IMR-90 (cell line): ENCODE results near the gene COX19.

Experiments
- MXI1 ChIP-seq: IDR thresholded peaks from 2 replicates; pipeline ENCODE4 v1.6.1; 2012; ENCODE audit warnings: low read depth, mild to moderate bottlenecking, low read length, moderate library complexity, borderline replicate concordance
- TF ChIP-seq, protein P1 (sequence below): conservative IDR thresholded peaks from 2 replicates; pipeline ENCODE4 v1.5.1; 2012; ENCODE audit warnings: mild to moderate bottlenecking, low read depth, low read length, improper control_type of control experiment
- TF ChIP-seq, protein P2 (sequence below): fragments of 150-350 bp; IDR thresholded peaks from 2 replicates; pipeline ENCODE4 v1.6.1; 2017; ENCODE audit warnings: mild to moderate bottlenecking, antibody characterized with exemption, low read length, low read depth

GRCh38 chr7:1019789-1020610 is 44.7 kb upstream of the COX19 start:
- TF ChIP-seq, protein P1, sequence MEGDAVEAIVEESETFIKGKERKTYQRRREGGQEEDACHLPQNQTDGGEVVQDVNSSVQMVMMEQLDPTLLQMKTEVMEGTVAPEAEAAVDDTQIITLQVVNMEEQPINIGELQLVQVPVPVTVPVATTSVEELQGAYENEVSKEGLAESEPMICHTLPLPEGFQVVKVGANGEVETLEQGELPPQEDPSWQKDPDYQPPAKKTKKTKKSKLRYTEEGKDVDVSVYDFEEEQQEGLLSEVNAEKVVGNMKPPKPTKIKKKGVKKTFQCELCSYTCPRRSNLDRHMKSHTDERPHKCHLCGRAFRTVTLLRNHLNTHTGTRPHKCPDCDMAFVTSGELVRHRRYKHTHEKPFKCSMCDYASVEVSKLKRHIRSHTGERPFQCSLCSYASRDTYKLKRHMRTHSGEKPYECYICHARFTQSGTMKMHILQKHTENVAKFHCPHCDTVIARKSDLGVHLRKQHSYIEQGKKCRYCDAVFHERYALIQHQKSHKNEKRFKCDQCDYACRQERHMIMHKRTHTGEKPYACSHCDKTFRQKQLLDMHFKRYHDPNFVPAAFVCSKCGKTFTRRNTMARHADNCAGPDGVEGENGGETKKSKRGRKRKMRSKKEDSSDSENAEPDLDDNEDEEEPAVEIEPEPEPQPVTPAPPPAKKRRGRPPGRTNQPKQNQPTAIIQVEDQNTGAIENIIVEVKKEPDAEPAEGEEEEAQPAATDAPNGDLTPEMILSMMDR: no peak
- no peak for TF ChIP-seq MXI1
- TF ChIP-seq, protein P2, sequence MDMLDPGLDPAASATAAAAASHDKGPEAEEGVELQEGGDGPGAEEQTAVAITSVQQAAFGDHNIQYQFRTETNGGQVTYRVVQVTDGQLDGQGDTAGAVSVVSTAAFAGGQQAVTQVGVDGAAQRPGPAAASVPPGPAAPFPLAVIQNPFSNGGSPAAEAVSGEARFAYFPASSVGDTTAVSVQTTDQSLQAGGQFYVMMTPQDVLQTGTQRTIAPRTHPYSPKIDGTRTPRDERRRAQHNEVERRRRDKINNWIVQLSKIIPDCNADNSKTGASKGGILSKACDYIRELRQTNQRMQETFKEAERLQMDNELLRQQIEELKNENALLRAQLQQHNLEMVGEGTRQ: no peak
